Muscle of leg (tissue), 11 donors: Measurements from ENCODE around the gene RNU6-9. TPM values are rescaled to one million over a fixed set of nuclear protein-coding genes. Genes with fewer than 3 reads are reported as not detected.

ENCODE experiments used
- DNase-seq: peaks from one replicate; pipeline ENCODE4 v3.0.0; 2013
- H3K27ac ChIP-seq: one replicate; pipeline ENCODE4 v1.5.1; 2013; ENCODE audit warnings: mild to moderate bottlenecking, low read length, control low read depth
- H3K27me3 ChIP-seq: one replicate; pipeline ENCODE4 v1.6.1; 2013; ENCODE audit warnings: low read length; ENCODE audit not compliant: control insufficient read depth, insufficient read depth
- H3K36me3 ChIP-seq: one replicate; pipeline ENCODE4 v1.6.1; 2013; ENCODE audit warnings: low read length; ENCODE audit not compliant: control insufficient read depth, insufficient read depth
- H3K4me1 ChIP-seq: one replicate; pipeline ENCODE4 v1.6.1; 2013; ENCODE audit warnings: low read length; ENCODE audit not compliant: control insufficient read depth, insufficient read depth
- H3K4me3 ChIP-seq: one replicate; pipeline ENCODE4 v1.5.1; 2013; ENCODE audit warnings: low read length, control low read depth
- H3K9me3 ChIP-seq: replicated peaks from 2 replicates; pipeline ENCODE4 v1.6.1; 2013; ENCODE audit warnings: low read depth, low read length; ENCODE audit not compliant: control insufficient read depth
- WGBS: methylation state at CpG from one replicate; pipeline ENCODE4 v1.1.5; 2013; ENCODE audit warnings: missing lambda C conversion rate; ENCODE audit not compliant: insufficient coverage; 5-methylcytosine and 5-hydroxymethylcytosine counted together
- polyA plus RNA-seq, 8 donors: library from polyadenylated mRNA; unstranded; fragments of 120-200 nt; gene quantifications; one replicate each; pipeline versions ENCODE4 v1.2.1 to v1.2.3, GENCODE V29; 2013; ENCODE audit warnings: inconsistent platforms in 1 of 8, low replicate concordance in 1 of 8; ENCODE audit not compliant: insufficient read length in 8 of 8, insufficient read depth in 1 of 8
- total RNA-seq: library from RNA; stranded (reverse); fragments of 120-200 nt; gene quantifications from one replicate; pipeline ENCODE4 v1.2.4, GENCODE V29; 2013

Gene RNU6-9
- total and polyA plus RNA-seq, 9 donors, result not detected

GRCh38 chr19:937259-937694, 44.0 kb downstream of the RNU6-9 start:
- Histone ChIP-seq H3K4me3 (no peak overlapping the region), H3K27ac (no peak overlapping the region), H3K4me1 (peaks cover 49% of the 10 kb centered on the region), H3K27me3 (peaks cover 24% of the 10 kb centered on the region), H3K9me3 (no peaks in the 10 kb centered on the region), H3K36me3 (peaks cover 10% of the 10 kb centered on the region)
- no peak for DNase-seq
- WGBS, result 86% methylated on average over 10 of the region's 16 CpGs

GRCh38 chr19:938233-938923, 45.1 kb downstream of the RNU6-9 start:
- DNase-seq, result no peak
- Histone ChIP-seq H3K9me3 (no peaks in the 10 kb centered on the region), H3K27ac (no peak overlapping the region), H3K36me3 (peaks cover 9% of the 10 kb centered on the region), H3K27me3 (peaks cover 18% of the 10 kb centered on the region), H3K4me3 (no peak overlapping the region), H3K4me1 (peaks cover 38% of the 10 kb centered on the region)
- 80% methylated on average over 17 of the region's 23 CpGs for WGBS

- 90% methylated on average over 20 of the region's 22 CpGs for WGBS
Measured at GRCh38 chr19:939439-939838, 46.2 kb downstream of the RNU6-9 start.

GRCh38 chr19:939922-940321, 46.6 kb downstream of the RNU6-9 start:
- Histone ChIP-seq H3K27me3 (peaks cover 14% of the 10 kb centered on the region), H3K27ac (peak overlapping the region; percentile 76), H3K4me3 (no peak overlapping the region), H3K4me1 (peaks cover 24% of the 10 kb centered on the region), H3K9me3 (no peaks in the 10 kb centered on the region), H3K36me3 (peaks cover 9% of the 10 kb centered on the region)
- WGBS, result 97% methylated on average over 6 of the region's 7 CpGs
- no peak for DNase-seq

More at GRCh38 chr19:939439-939838, 46.2 kb downstream of the RNU6-9 start:
- Histone ChIP-seq H3K9me3 (no peaks in the 10 kb centered on the region), H3K4me1 (peaks cover 28% of the 10 kb centered on the region), H3K27ac (no peak overlapping the region), H3K36me3 (peaks cover 9% of the 10 kb centered on the region), H3K27me3 (peaks cover 14% of the 10 kb centered on the region), H3K4me3 (no peak overlapping the region)
- DNase-seq, result no peak

- Histone ChIP-seq H3K9me3 (no peaks in the 10 kb centered on the region), H3K27me3 (peaks cover 14% of the 10 kb centered on the region), H3K36me3 (peaks cover 9% of the 10 kb centered on the region), H3K27ac (peak overlapping the region; percentile 76), H3K4me3 (no peak overlapping the region), H3K4me1 (peaks cover 20% of the 10 kb centered on the region)
- 73% methylated on average over 64 of the region's 64 CpGs for WGBS
- DNase-seq, result peak; percentile 73
Measured at GRCh38 chr19:940591-941291, 47.5 kb downstream of the RNU6-9 start.

GRCh38 chr19:941292-942132, 48.2 kb downstream of the RNU6-9 start:
- H3K4me1 ChIP-seq, result peaks cover 20% of the 10 kb centered on the region
- no peak overlapping the region for H3K4me3 ChIP-seq
- WGBS, result 89% methylated on average over 45 of the region's 45 CpGs
- peaks cover 11% of the 10 kb centered on the region for H3K27me3 ChIP-seq
- DNase-seq, result no peak
- peaks cover 9% of the 10 kb centered on the region for H3K36me3 ChIP-seq
- peak overlapping the region; percentile 7 for H3K27ac ChIP-seq
- no peaks in the 10 kb centered on the region for H3K9me3 ChIP-seq

GRCh38 chr19:942133-942645, 48.9 kb downstream of the RNU6-9 start:
- peaks cover 10% of the 10 kb centered on the region for H3K27me3 ChIP-seq
- no peak overlapping the region for H3K27ac ChIP-seq
- DNase-seq, result no peak
- H3K4me1 ChIP-seq, result peaks cover 20% of the 10 kb centered on the region
- peaks cover 7% of the 10 kb centered on the region for H3K36me3 ChIP-seq
- no peaks in the 10 kb centered on the region for H3K9me3 ChIP-seq
- 93% methylated on average over 32 of the region's 32 CpGs for WGBS
- no peak overlapping the region for H3K4me3 ChIP-seq

Other genes starting within 250 kb of the RNU6-9 start
- gene RNF126, start 230.3 kb upstream of the RNU6-9 start, total RNA-seq, result 13.2 TPM
- gene RNF126, start 230.3 kb upstream of the RNU6-9 start, polyA plus RNA-seq, result 10 to 100 TPM; 22.2 to 36.0 (median 30.4) TPM
- gene FSTL3, start 217.1 kb upstream of the RNU6-9 start, total RNA-seq, result 21.2 TPM
- 10 to 100 TPM; 14.5 to 24.3 (median 18.2) TPM for gene FSTL3, start 217.1 kb upstream of the RNU6-9 start, polyA plus RNA-seq
- gene PRSS57, start 198.0 kb upstream of the RNU6-9 start, total RNA-seq, result 0.04 TPM
- gene PRSS57, start 198.0 kb upstream of the RNU6-9 start, polyA plus RNA-seq, result 1 to 10 TPM in 1 of 8 donors, under 1 TPM in 6, not detected in 1; 0.16 to 1.2 (median 0.31) TPM
- gene PALM, start 184.5 kb upstream of the RNU6-9 start, total RNA-seq, result 23.7 TPM
- gene PALM, start 184.5 kb upstream of the RNU6-9 start, polyA plus RNA-seq, result 10 to 100 TPM; 23.9 to 56.7 (median 39.0) TPM
- 0.09 TPM for gene MISP, start 142.4 kb upstream of the RNU6-9 start, total RNA-seq
- 10 to 100 TPM in 1 of 8 donors, 1 to 10 TPM in 1, under 1 TPM in 5, not detected in 1; 0.14 to 11.6 (median 0.18) TPM for gene MISP, start 142.4 kb upstream of the RNU6-9 start, polyA plus RNA-seq
- 50.6 TPM for gene PTBP1, start 96.0 kb upstream of the RNU6-9 start, total RNA-seq
- gene PTBP1, start 96.0 kb upstream of the RNU6-9 start, polyA plus RNA-seq, result 100 to 1,000 TPM; 101 to 207 (median 152) TPM
- gene PLPPR3, start 71.5 kb upstream of the RNU6-9 start, total RNA-seq, result 0.35 TPM
- under 1 TPM; 0.13 to 0.90 (median 0.54) TPM for gene PLPPR3, start 71.5 kb upstream of the RNU6-9 start, polyA plus RNA-seq
- 0.18 TPM for gene AZU1, start 65.6 kb upstream of the RNU6-9 start, total RNA-seq
- 1 to 10 TPM; 1.2 to 6.5 (median 2.3) TPM for gene AZU1, start 65.6 kb upstream of the RNU6-9 start, polyA plus RNA-seq
- 0.44 TPM for gene PRTN3, start 52.5 kb upstream of the RNU6-9 start, total RNA-seq
- 10 to 100 TPM in 1 of 8 donors, 1 to 10 TPM in 7; 1.5 to 11.6 (median 3.9) TPM for gene PRTN3, start 52.5 kb upstream of the RNU6-9 start, polyA plus RNA-seq
- 0.22 TPM for gene ELANE, start 41.2 kb upstream of the RNU6-9 start, total RNA-seq
- gene ELANE, start 41.2 kb upstream of the RNU6-9 start, polyA plus RNA-seq, result 1 to 10 TPM in 2 of 8 donors, under 1 TPM in 6; 0.36 to 4.4 (median 0.67) TPM
- 8.7 TPM for gene CFD, start 33.8 kb upstream of the RNU6-9 start, total RNA-seq
- 1 to 10 TPM; 1.1 to 3.2 (median 1.9) TPM for gene CFD, start 33.8 kb upstream of the RNU6-9 start, polyA plus RNA-seq
- 11.6 TPM for gene MED16, start 297 bp upstream of the RNU6-9 start, total RNA-seq
- 10 to 100 TPM; 31.9 to 48.1 (median 38.4) TPM for gene MED16, start 297 bp upstream of the RNU6-9 start, polyA plus RNA-seq
- gene R3HDM4, start 19.7 kb downstream of the RNU6-9 start, total RNA-seq, result 13.1 TPM
- 10 to 100 TPM; 30.4 to 38.6 (median 34.7) TPM for gene R3HDM4, start 19.7 kb downstream of the RNU6-9 start, polyA plus RNA-seq
- not detected for gene KISS1R, start 23.8 kb downstream of the RNU6-9 start, total RNA-seq
- gene KISS1R, start 23.8 kb downstream of the RNU6-9 start, polyA plus RNA-seq, result not detected
- 9.7 TPM for gene ARID3A, start 32.6 kb downstream of the RNU6-9 start, total RNA-seq
- gene ARID3A, start 32.6 kb downstream of the RNU6-9 start, polyA plus RNA-seq, result 10 to 100 TPM in 7 of 8 donors, 1 to 10 TPM in 1; 9.4 to 19.1 (median 16.7) TPM
- gene WDR18, start 90.9 kb downstream of the RNU6-9 start, total RNA-seq, result 24.6 TPM
- gene WDR18, start 90.9 kb downstream of the RNU6-9 start, polyA plus RNA-seq, result 10 to 100 TPM; 25.9 to 46.9 (median 32.8) TPM
- gene GRIN3B, start 106.9 kb downstream of the RNU6-9 start, total RNA-seq, result not detected
- gene GRIN3B, start 106.9 kb downstream of the RNU6-9 start, polyA plus RNA-seq, result under 1 TPM; 0.11 to 0.58 (median 0.30) TPM
- 60.5 TPM for gene TMEM259, start 127.6 kb downstream of the RNU6-9 start, total RNA-seq
- gene TMEM259, start 127.6 kb downstream of the RNU6-9 start, polyA plus RNA-seq, result 100 to 1,000 TPM in 3 of 8 donors, 10 to 100 TPM in 5; 73.8 to 115 (median 87.3) TPM
- gene RNU6-2, start 128.0 kb downstream of the RNU6-9 start, total RNA-seq, result not detected
- not detected for gene RNU6-2, start 128.0 kb downstream of the RNU6-9 start, polyA plus RNA-seq
- gene CNN2, start 133.1 kb downstream of the RNU6-9 start, total RNA-seq, result 31.3 TPM
- gene CNN2, start 133.1 kb downstream of the RNU6-9 start, polyA plus RNA-seq, result 10 to 100 TPM; 51.3 to 64.9 (median 54.3) TPM
- 8.9 TPM for gene ABCA7, start 146.6 kb downstream of the RNU6-9 start, total RNA-seq
- 10 to 100 TPM in 7 of 8 donors, 1 to 10 TPM in 1; 7.9 to 23.0 (median 15.6) TPM for gene ABCA7, start 146.6 kb downstream of the RNU6-9 start, polyA plus RNA-seq
- 5.0 TPM for gene ARHGAP45, start 173.7 kb downstream of the RNU6-9 start, total RNA-seq
- 10 to 100 TPM in 7 of 8 donors, 1 to 10 TPM in 1; 8.6 to 13.1 (median 11.2) TPM for gene ARHGAP45, start 173.7 kb downstream of the RNU6-9 start, polyA plus RNA-seq
- 69.6 TPM for gene POLR2E, start 201.9 kb downstream of the RNU6-9 start, total RNA-seq
- 100 to 1,000 TPM; 117 to 149 (median 133) TPM for gene POLR2E, start 201.9 kb downstream of the RNU6-9 start, polyA plus RNA-seq
- 145 TPM for gene GPX4, start 210.5 kb downstream of the RNU6-9 start, total RNA-seq
- 100 to 1,000 TPM; 156 to 203 (median 163) TPM for gene GPX4, start 210.5 kb downstream of the RNU6-9 start, polyA plus RNA-seq